Uterus (tissue), 4 donors: ENCODE results near the gene PARD3. TPM values are rescaled to one million over a fixed set of nuclear protein-coding genes. Genes with fewer than 3 reads are reported as not detected.

Experiments used
- DNase-seq, 2 donors: peaks; one replicate each; pipeline ENCODE4 v3.0.0-alpha.2; 2019 to 2020
- H3K27ac ChIP-seq, 2 donors: fragments of 200-600 bp; sonication (generic); 1 replicate in 1 of 2; 2 replicates in 1 of 2; pipeline ENCODE4 v1.5.1; 2016 to 2018
- H3K27me3 ChIP-seq, 2 donors: fragments of 200-600 bp; sonication (generic); one replicate each; pipeline ENCODE4 v1.5.1; 2018 to 2019; ENCODE audit warnings: control low read depth in 1 of 2
- H3K36me3 ChIP-seq, 2 donors: fragments of 200-600 bp; sonication (generic); one replicate each; pipeline ENCODE4 v1.5.1; 2019; ENCODE audit warnings: control low read depth in 1 of 2
- H3K4me1 ChIP-seq, 2 donors: fragments of 200-600 bp; sonication (generic); one replicate each; pipeline ENCODE4 v1.5.1; 2018 to 2019; ENCODE audit warnings: control low read depth in 1 of 2
- H3K4me3 ChIP-seq, 2 donors: fragments of 200-600 bp; sonication (generic); 1 replicate in 1 of 2; 2 replicates in 1 of 2; pipeline ENCODE4 v1.5.1; 2018 to 2019; ENCODE audit warnings: mild to moderate bottlenecking in 1 of 2
- H3K9me3 ChIP-seq, 2 donors: fragments of 200-600 bp; sonication (generic); one replicate each; pipeline ENCODE4 v1.5.1; 2019; ENCODE audit warnings: control low read depth in 1 of 2
- CTCF ChIP-seq, 4 experiments: fragments of 200-600 bp in 2 of 4; fragments of 450-650 bp in 2 of 4; sonication (generic) in 2 of 4; IDR thresholded peaks; one replicate each; pipeline ENCODE4 v1.5.1; 2016 to 2019; ENCODE audit warnings: antibody characterized with exemption in 4 of 4, mild to moderate bottlenecking in 2 of 4, moderate library complexity in 1 of 4
- POLR2A ChIP-seq, 2 donors: fragments of 450-650 bp; IDR thresholded peaks; one replicate each; pipeline ENCODE4 v1.6.1; 2016; ENCODE audit warnings: antibody characterized with exemption in 2 of 2, mild to moderate bottlenecking in 1 of 2, moderate library complexity in 1 of 2
- intact Hi-C: fragments of 100-400 bp; cut with DNase I; formaldehyde crosslinking; loops from one replicate; pipeline ENCODE4 v1.15.1; 2023; ENCODE audit warnings: low total_unique reads
- small RNA-seq: library from RNA; depleted of rRNA; stranded (forward); fragments of <200 nt; gene quantifications from one replicate; pipeline ENCODE3, GENCODE V24; 2016
- total RNA-seq, 4 donors: library from RNA; depleted of rRNA in 3 of 4; stranded (reverse); fragments of >200 nt in 3 of 4; gene quantifications; one replicate each; pipeline versions ENCODE4 v1.1.0 to v1.2.4, GENCODE V29; 2014 to 2023
- donor health status: DM: yes; HTN: yes; CAD: no.

Gene PARD3
- total RNA-seq, 4 donors from 2014 or later = 42.1 to 96.1 (median 51.5) TPM

GRCh38 chr10:34063592-34063991 is 751.5 kb downstream of the PARD3 start:
- H3K4me1 ChIP-seq = no peaks in the 10 kb centered on the region
- TF ChIP-seq CTCF (IDR thresholded peaks at IDR 0.05) = no peak
- TF ChIP-seq POLR2A (IDR thresholded peaks at IDR 0.05) = no peak
- H3K27ac ChIP-seq = no peak overlapping the region
- H3K4me3 ChIP-seq = no peak overlapping the region
- H3K9me3 ChIP-seq = peaks cover 0 to 5% of the 10 kb centered on the region in 2 donors
- no peak for DNase-seq
- no peaks in the 10 kb centered on the region for H3K36me3 ChIP-seq
- intact Hi-C loops = no loop called here
- no peaks in the 10 kb centered on the region for H3K27me3 ChIP-seq

GRCh38 chr10:34061841-34062240 is 753.3 kb downstream of the PARD3 start:
- no peak overlapping the region for H3K4me3 ChIP-seq
- H3K27me3 ChIP-seq = no peaks in the 10 kb centered on the region
- H3K9me3 ChIP-seq = peaks cover 0 to 5% of the 10 kb centered on the region in 2 donors
- no peaks in the 10 kb centered on the region for H3K4me1 ChIP-seq
- H3K27ac ChIP-seq = no peak overlapping the region
- no peak for TF ChIP-seq POLR2A (IDR thresholded peaks at IDR 0.05)
- TF ChIP-seq CTCF (IDR thresholded peaks at IDR 0.05) = no peak
- DNase-seq = no peak
- intact Hi-C loops = no loop called here
- no peaks in the 10 kb centered on the region for H3K36me3 ChIP-seq

Small RNA genes within 50 kb of the gene (small RNA-seq; reads per million reads assigned to genes)
- not detected for gene ELOBP4
- not detected for gene RF00019
- gene RPL37P18 = not detected
